AG09319 (cell line): ENCODE measurements around the gene TESK1.
"Not testable (repeated sequence)": the region's sequence is repeated elsewhere in the genome, so short reads cannot be mapped to it uniquely, and the experiment has no call there.

Source experiments
- DNase-seq: peaks from one replicate; pipeline ENCODE4 v3.0.0-alpha.2; 2010; ENCODE audit warnings: low read depth; ENCODE audit errors: extremely low read depth
- TF ChIP-seq, protein P1 (sequence below): IDR thresholded peaks from 2 replicates; pipeline ENCODE4 v1.5.1; 2011; ENCODE audit warnings: low read depth, mild to moderate bottlenecking, inconsistent platforms, low read length, moderate library complexity

The TESK1 gene

DNA sequence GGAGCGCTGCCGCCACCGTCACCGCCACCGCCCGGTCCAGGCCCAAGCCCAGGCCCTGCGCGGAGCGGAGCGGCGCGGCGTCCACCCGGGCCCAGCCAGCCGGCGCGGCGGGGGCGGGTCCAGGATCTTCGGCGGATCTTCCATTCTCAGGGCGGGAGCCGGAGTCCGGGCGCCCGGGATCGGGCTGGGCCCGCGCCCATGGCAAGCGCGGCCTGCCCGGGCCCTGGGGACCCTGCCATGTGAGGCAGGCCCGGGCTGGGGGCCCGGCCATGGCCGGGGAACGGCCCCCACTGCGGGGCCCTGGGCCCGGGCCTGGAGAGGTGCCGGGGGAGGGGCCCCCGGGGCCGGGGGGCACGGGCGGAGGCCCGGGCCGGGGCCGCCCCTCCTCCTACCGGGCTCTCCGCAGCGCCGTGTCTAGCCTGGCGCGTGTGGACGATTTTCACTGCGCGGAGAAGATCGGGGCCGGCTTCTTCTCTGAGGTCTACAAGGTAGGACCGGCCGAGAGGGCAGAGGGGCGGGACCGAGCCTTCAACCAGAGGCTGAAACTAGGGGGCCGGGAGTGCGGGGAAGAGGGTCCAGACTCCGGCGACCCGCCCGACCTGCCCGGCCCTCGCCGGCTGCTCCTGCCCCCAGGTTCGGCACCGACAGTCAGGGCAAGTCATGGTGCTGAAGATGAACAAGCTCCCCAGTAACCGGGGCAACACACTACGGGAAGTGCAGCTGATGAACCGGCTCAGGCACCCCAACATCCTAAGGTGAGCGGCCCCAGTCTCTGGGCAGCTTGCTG lies 482 bp downstream of the TESK1 start:
- no peak for DNase-seq

DNA sequence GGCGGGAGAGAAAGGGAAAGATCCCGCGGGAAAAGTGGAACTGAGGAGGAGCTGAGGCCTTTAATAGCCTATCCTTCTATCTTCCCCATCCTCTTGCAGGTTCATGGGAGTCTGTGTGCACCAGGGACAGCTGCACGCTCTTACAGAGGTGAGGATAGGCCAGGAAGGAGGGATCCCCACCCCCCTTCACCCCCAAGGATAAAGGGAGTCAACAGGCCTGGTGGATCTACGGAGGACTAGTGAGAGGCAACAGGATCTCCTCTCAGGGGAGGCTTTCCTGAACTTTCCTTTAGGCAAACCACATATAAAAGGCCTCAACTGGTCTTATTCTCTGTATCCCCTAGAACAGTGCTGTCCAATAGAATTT lies 1.1 kb downstream of the TESK1 start:
- TF ChIP-seq, protein P1, sequence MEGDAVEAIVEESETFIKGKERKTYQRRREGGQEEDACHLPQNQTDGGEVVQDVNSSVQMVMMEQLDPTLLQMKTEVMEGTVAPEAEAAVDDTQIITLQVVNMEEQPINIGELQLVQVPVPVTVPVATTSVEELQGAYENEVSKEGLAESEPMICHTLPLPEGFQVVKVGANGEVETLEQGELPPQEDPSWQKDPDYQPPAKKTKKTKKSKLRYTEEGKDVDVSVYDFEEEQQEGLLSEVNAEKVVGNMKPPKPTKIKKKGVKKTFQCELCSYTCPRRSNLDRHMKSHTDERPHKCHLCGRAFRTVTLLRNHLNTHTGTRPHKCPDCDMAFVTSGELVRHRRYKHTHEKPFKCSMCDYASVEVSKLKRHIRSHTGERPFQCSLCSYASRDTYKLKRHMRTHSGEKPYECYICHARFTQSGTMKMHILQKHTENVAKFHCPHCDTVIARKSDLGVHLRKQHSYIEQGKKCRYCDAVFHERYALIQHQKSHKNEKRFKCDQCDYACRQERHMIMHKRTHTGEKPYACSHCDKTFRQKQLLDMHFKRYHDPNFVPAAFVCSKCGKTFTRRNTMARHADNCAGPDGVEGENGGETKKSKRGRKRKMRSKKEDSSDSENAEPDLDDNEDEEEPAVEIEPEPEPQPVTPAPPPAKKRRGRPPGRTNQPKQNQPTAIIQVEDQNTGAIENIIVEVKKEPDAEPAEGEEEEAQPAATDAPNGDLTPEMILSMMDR, result no peak
- DNase-seq, result no peak

More for the DNA sequence above, 482 bp downstream of the TESK1 start:
- TF ChIP-seq, protein P1, result no peak

DNA sequence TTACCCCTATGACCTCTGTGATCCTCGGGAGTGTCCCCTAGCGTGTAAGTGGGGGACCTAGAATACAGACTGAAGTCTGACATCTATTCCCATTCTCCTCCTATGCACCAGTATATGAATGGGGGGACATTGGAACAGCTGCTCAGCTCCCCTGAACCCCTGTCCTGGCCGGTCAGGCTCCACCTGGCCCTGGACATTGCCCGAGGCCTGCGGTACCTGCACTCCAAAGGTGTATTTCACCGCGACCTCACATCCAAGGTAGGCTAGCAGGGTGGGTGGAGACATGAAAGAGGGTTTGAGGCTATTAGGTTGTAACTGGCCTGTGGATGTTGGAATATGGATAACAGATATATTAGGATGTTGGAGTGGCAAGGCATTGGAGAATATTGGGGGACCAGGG lies 1.7 kb downstream of the TESK1 start:
- TF ChIP-seq, protein P1, result no peak
- no peak for DNase-seq

DNA sequence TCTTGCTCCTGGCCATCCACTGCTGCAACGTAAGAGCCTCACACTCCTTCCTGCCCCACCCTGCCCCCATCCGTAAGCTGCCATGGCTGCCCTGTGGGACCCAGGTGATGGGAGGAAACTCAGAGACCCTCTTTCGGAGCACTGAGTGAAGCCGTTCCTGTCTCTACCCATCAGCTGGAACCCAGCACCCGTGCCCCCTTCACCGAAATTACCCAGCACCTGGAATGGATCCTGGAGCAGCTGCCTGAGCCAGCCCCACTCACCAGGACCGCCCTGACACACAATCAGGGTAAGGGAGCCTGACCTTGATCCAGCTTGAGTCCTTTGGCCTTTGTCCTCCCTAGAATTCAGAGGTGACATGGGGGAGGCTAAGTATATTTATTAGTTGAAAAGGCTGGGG lies 3.2 kb downstream of the TESK1 start:
- DNase-seq, result no peak
- TF ChIP-seq, protein P1, result no peak

DNA sequence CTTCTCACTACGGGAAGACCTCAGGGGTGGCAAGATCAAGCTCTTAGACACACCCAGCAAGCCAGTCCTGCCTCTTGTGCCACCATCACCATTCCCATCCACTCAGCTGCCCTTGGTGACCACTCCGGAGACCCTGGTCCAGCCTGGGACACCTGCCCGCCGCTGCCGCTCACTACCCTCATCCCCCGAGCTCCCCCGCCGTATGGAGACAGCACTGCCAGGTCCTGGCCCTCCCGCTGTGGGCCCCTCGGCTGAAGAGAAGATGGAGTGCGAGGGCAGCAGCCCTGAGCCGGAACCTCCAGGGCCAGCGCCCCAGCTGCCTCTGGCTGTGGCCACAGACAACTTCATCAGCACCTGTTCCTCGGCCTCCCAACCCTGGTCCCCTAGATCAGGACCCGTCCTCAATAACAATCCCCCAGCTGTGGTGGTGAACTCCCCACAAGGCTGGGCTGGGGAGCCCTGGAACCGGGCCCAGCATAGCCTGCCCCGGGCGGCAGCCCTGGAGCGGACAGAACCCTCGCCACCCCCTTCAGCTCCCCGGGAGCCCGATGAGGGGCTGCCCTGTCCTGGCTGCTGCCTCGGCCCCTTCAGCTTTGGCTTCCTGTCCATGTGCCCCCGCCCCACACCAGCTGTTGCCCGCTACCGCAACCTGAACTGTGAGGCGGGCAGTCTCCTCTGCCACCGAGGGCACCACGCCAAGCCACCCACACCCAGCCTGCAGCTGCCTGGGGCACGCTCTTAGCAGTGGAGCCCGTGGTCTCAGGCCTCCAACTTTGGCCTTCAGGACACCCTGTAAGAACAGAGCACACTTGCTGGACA lies 4.1 kb downstream of the TESK1 start:
- DNase-seq, result no peak
- TF ChIP-seq, protein P1, result no peak

DNA sequence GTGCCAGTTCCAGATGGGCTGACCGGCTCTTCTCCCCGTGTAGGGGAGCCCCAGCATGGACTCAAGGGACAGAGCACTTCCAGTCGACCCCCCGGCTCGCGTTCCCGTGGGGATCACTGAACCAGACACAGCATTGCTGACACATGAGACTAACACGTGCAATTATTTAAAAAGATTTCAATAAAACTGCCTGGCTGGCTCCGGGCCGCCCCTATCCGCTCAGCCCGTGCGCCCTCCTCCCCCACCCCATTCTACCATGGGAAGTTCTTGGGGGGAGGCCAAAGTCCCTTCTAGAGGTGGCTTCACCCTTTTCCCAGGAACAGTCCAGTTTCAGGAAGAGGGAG lies 4.7 kb downstream of the TESK1 start:
- TF ChIP-seq, protein P1, result no peak
- no peak for DNase-seq

DNA sequence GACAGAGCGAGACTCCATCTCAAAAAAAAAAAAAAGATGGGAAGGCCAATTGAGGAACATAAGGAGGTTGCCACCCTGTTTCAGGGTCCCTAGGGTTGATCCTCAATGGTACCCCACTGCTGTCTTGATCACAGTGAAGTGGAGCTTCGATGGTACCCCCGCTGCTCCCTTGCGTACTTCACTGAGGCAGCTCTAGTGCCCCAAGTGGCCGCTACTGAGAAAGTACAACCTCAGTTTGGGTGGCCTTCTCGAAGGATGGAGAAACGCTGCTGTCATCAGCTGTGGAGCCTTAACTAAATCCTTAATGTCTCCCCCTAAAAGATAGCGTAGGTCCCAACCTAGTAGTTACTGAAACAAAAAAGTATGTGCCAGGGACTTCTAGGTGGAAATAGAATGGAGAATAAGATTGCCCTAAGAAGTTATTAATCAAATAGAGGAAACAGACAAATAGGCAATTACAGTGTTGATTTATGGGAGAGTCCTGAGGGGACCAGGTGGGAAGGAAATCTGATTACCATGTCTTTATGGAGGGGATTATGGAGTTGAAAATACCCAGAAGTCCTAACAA lies 6.3 kb downstream of the TESK1 start:
- TF ChIP-seq, protein P1, result peak; percentile 70
- no peak for DNase-seq

DNA sequence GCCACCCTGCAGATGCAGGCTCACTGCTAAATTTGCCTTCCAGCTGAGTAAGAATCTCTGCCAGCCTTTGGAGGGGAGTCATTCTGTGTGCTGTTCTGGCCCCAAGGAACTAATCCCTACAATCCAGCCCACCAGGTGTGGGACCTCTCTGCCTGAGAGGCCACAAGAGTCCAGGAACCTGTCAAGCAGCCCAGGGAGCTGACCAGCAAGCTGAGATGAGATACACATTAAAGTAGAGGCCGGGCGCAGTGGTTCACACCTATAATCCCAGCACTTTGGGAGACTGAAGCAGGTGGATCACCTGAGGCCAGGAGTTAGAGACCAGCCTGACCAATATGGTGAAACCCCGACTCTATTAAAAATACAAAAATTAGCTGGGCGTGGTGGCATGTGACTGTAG lies 7.0 kb downstream of the TESK1 start:
- not testable (repeated sequence) for DNase-seq
